HCT116 (cell line): ENCODE data around the gene COG8.

Experiments
- CTCF ChIP-seq, 3 experiments: fragments of 200-600 bp in 1 of 3; sonication (generic) in 1 of 3; IDR thresholded peaks in 2 of 3; conservative IDR thresholded peaks in 1 of 3; 2 replicates each; pipeline ENCODE4 v1.5.1; 2012 to 2017; ENCODE audit warnings: low read depth in 2 of 3, low read length in 2 of 3, antibody characterized with exemption in 1 of 3, borderline replicate concordance in 1 of 3, control low read depth in 1 of 3, mild to moderate bottlenecking in 1 of 3, mixed read lengths in 1 of 3, mixed run types in 1 of 3, moderate library complexity in 1 of 3; ENCODE audit not compliant: insufficient read depth in 1 of 3
- EZH2 ChIP-seq: fragments of 200-600 bp; sonication (generic); IDR thresholded peaks from 2 replicates; pipeline ENCODE4 v1.6.1; 2017; ENCODE audit warnings: antibody characterized with exemption, mixed run types
- POLR2A ChIP-seq: IDR thresholded peaks from 2 replicates; pipeline ENCODE4 v1.7.0; 2011; ENCODE audit warnings: borderline replicate concordance; ENCODE audit not compliant: insufficient read depth, insufficient read length; ENCODE audit errors: extremely low read depth
- REST ChIP-seq: IDR thresholded peaks from 2 replicates; pipeline ENCODE4 v1.6.1; 2012; ENCODE audit warnings: low read depth
- YY1 ChIP-seq: IDR thresholded peaks from 2 replicates; pipeline ENCODE4 v1.6.1; 2011; ENCODE audit warnings: low read length, low read depth, moderate library complexity, mild to moderate bottlenecking; ENCODE audit not compliant: insufficient replicate concordance; ENCODE audit errors: extremely low read depth
- ZNF274 ChIP-seq: fragments of 200-500 bp; sonication (Bioruptor generic); IDR thresholded peaks from 2 replicates; pipeline ENCODE4 v1.6.1; 2014; ENCODE audit warnings: mild to moderate bottlenecking, low read depth, low read length, inconsistent platforms
- TF ChIP-seq, protein P1 (sequence below): IDR thresholded peaks from 2 replicates; pipeline ENCODE4 v1.6.1; 2011; ENCODE audit warnings: mild to moderate bottlenecking, low read length, moderate library complexity; ENCODE audit not compliant: insufficient replicate concordance; ENCODE audit errors: extremely low read depth

GRCh38 chr16:69327585-69328310 is 11.6 kb downstream of the COG8 start:
- TF ChIP-seq REST (no peak), ZNF274 (no peak), POLR2A (no peak), CTCF (IDR thresholded peaks at IDR 0.05 in 2 of 3, conservative IDR thresholded peaks at IDR 0.05 in 1 of 3; ENCODE audit: borderline replicate concordance in 1 of 3, insufficient read depth in 1 of 3, low read depth in 2 of 3, low read length in 2 of 3) (no peak), YY1 (no peak), EZH2 (no peak)
- TF ChIP-seq, protein P1, sequence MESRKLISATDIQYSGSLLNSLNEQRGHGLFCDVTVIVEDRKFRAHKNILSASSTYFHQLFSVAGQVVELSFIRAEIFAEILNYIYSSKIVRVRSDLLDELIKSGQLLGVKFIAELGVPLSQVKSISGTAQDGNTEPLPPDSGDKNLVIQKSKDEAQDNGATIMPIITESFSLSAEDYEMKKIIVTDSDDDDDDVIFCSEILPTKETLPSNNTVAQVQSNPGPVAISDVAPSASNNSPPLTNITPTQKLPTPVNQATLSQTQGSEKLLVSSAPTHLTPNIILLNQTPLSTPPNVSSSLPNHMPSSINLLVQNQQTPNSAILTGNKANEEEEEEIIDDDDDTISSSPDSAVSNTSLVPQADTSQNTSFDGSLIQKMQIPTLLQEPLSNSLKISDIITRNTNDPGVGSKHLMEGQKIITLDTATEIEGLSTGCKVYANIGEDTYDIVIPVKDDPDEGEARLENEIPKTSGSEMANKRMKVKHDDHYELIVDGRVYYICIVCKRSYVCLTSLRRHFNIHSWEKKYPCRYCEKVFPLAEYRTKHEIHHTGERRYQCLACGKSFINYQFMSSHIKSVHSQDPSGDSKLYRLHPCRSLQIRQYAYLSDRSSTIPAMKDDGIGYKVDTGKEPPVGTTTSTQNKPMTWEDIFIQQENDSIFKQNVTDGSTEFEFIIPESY, result no peak
